ENCODE results near the gene TP53TG5. TPM values are rescaled to one million over a fixed set of nuclear protein-coding genes. Genes with fewer than 3 reads are reported as not detected.
A peak's percentile ranks its signal among the peaks of the same experiment; 100 is the strongest.

The TP53TG5 gene
- total RNA-seq, 1 donor from 2014 or later = 0.08 TPM

- no peak overlapping the region for H3K27ac Mint-ChIP-seq
Measured at GRCh38 chr20:45410887-45411286, 32.8 kb upstream of the TP53TG5 start.

GRCh38 chr20:45409521-45410272 lies 31.6 kb upstream of the TP53TG5 start:
- Mint-ChIP-seq H3K27ac (no peak overlapping the region), H3K4me3 (no peak overlapping the region), H3K36me3 (ENCODE audit: low read depth) (peaks cover 5% of the 10 kb centered on the region), H3K4me1 (ENCODE audit: low read depth) (peaks cover 18% of the 10 kb centered on the region), H3K9me3 (no peaks in the 10 kb centered on the region), H3K27me3 (ENCODE audit: insufficient read depth) (peaks cover 5% of the 10 kb centered on the region)
- no peak for DNase-seq (ENCODE audit: low spot score)
- intact Hi-C loops (cut with micrococcal nuclease) = loop anchor here (10.0 kb wide), 1 partner anchor 445 kb away; the partner anchor contains the start of genes STK4 and TOMM34

More at GRCh38 chr20:45410887-45411286, 32.8 kb upstream of the TP53TG5 start:
- H3K27me3 Mint-ChIP-seq (ENCODE audit: insufficient read depth) = no peaks in the 10 kb centered on the region
- no peak overlapping the region for H3K4me3 Mint-ChIP-seq
- H3K36me3 Mint-ChIP-seq (ENCODE audit: low read depth) = peaks cover 5% of the 10 kb centered on the region
- peaks cover 26% of the 10 kb centered on the region for H3K4me1 Mint-ChIP-seq (ENCODE audit: low read depth)
- DNase-seq (ENCODE audit: low spot score) = no peak
- no peaks in the 10 kb centered on the region for H3K9me3 Mint-ChIP-seq
- intact Hi-C loops (cut with micrococcal nuclease) = loop anchor here (10.0 kb wide), 1 partner anchor 446 kb away; the partner anchor contains the start of genes STK4 and TOMM34

GRCh38 chr20:45408646-45409213 lies 30.6 kb upstream of the TP53TG5 start:
- Mint-ChIP-seq H3K27ac (no peak overlapping the region), H3K27me3 (ENCODE audit: insufficient read depth) (peaks cover 12% of the 10 kb centered on the region), H3K4me1 (ENCODE audit: low read depth) (peaks cover 21% of the 10 kb centered on the region), H3K36me3 (ENCODE audit: low read depth) (peaks cover 5% of the 10 kb centered on the region), H3K9me3 (no peaks in the 10 kb centered on the region), H3K4me3 (peak overlapping the region; percentile 37)
- no peak for DNase-seq (ENCODE audit: low spot score)
- intact Hi-C loops (cut with micrococcal nuclease) = no loop called here

- Mint-ChIP-seq H3K36me3 (ENCODE audit: low read depth) (peaks cover 5% of the 10 kb centered on the region), H3K27ac (peak within 1 kb of the TSS; percentile 77), H3K27me3 (ENCODE audit: insufficient read depth) (peaks cover 13% of the 10 kb centered on the region), H3K4me3 (peak within 1 kb of the TSS; percentile 80), H3K4me1 (ENCODE audit: low read depth) (peaks cover 21% of the 10 kb centered on the region), H3K9me3 (no peaks in the 10 kb centered on the region)
- intact Hi-C loops (cut with micrococcal nuclease) = loop anchor here (1.0 to 2.0 kb wide), 3 partner anchors 8 to 45 kb away; partner anchors contain the start of genes PIGT and SYS1
- DNase-seq (ENCODE audit: low spot score) = no peak
Measured at GRCh38 chr20:45407783-45408645, 29.9 kb upstream of the TP53TG5 start, which contains the start of gene DBNDD2. DBNDD2 (plus strand) TSS chr20:45408289; CDS start chr20:45408468, 179 bp downstream.

- peaks cover 5% of the 10 kb centered on the region for H3K36me3 Mint-ChIP-seq (ENCODE audit: low read depth)
- H3K9me3 Mint-ChIP-seq = peaks cover 4% of the 10 kb centered on the region
- no peak for DNase-seq (ENCODE audit: low spot score)
- peak overlapping the region; percentile 80 for H3K4me3 Mint-ChIP-seq
- peaks cover 21% of the 10 kb centered on the region for H3K4me1 Mint-ChIP-seq (ENCODE audit: low read depth)
- H3K27me3 Mint-ChIP-seq (ENCODE audit: insufficient read depth) = peaks cover 13% of the 10 kb centered on the region
- H3K27ac Mint-ChIP-seq = peak overlapping the region; percentile 77
- intact Hi-C loops (cut with micrococcal nuclease) = loop anchor here (1.0 to 2.0 kb wide), 3 partner anchors 9 to 44 kb away; partner anchors contain the start of genes PIGT and SYS1
Measured at GRCh38 chr20:45407067-45407745, 29.1 kb upstream of the TP53TG5 start.

GRCh38 chr20:45406260-45407066 lies 28.3 kb upstream of the TP53TG5 start:
- intact Hi-C loops (cut with micrococcal nuclease) = loop anchor here (1.0 to 2.0 kb wide), 3 partner anchors 10 to 44 kb away; partner anchors contain the start of genes PIGT and SYS1
- Mint-ChIP-seq H3K36me3 (ENCODE audit: low read depth) (peaks cover 7% of the 10 kb centered on the region), H3K9me3 (peaks cover 11% of the 10 kb centered on the region), H3K4me1 (ENCODE audit: low read depth) (peaks cover 21% of the 10 kb centered on the region), H3K4me3 (peak overlapping the region; percentile 80), H3K27ac (peak overlapping the region; percentile 77), H3K27me3 (ENCODE audit: insufficient read depth) (peaks cover 13% of the 10 kb centered on the region)
- DNase-seq (ENCODE audit: low spot score) = peak; percentile 19

- intact Hi-C loops (cut with micrococcal nuclease) = loop anchor here (2.0 kb wide), 2 partner anchors 31 to 43 kb away; partner anchors contain the start of gene SYS1
- H3K27ac Mint-ChIP-seq = peak overlapping the region; percentile 59
Measured at GRCh38 chr20:45405571-45406259, 27.6 kb upstream of the TP53TG5 start.

GRCh38 chr20:45404438-45404837 lies 26.3 kb upstream of the TP53TG5 start:
- Mint-ChIP-seq H3K36me3 (ENCODE audit: low read depth) (peaks cover 11% of the 10 kb centered on the region), H3K27ac (peak overlapping the region; percentile 34), H3K27me3 (ENCODE audit: insufficient read depth) (peaks cover 13% of the 10 kb centered on the region), H3K9me3 (peaks cover 28% of the 10 kb centered on the region), H3K4me3 (peak overlapping the region; percentile 81), H3K4me1 (ENCODE audit: low read depth) (peaks cover 21% of the 10 kb centered on the region)
- intact Hi-C loops (cut with micrococcal nuclease) = no loop called here
- DNase-seq (ENCODE audit: low spot score) = no peak

More at GRCh38 chr20:45405571-45406259, 27.6 kb upstream of the TP53TG5 start:
- no peak for DNase-seq (ENCODE audit: low spot score)
- H3K27me3 Mint-ChIP-seq (ENCODE audit: insufficient read depth) = peaks cover 13% of the 10 kb centered on the region
- H3K4me1 Mint-ChIP-seq (ENCODE audit: low read depth) = peaks cover 21% of the 10 kb centered on the region
- peaks cover 6% of the 10 kb centered on the region for H3K36me3 Mint-ChIP-seq (ENCODE audit: low read depth)
- peak overlapping the region; percentile 81 for H3K4me3 Mint-ChIP-seq
- H3K9me3 Mint-ChIP-seq = peaks cover 16% of the 10 kb centered on the region

- H3K4me1 Mint-ChIP-seq (ENCODE audit: low read depth) = peaks cover 13% of the 10 kb centered on the region
- peaks cover 13% of the 10 kb centered on the region for H3K27me3 Mint-ChIP-seq (ENCODE audit: insufficient read depth)
- no peak for DNase-seq (ENCODE audit: low spot score)
- no peak overlapping the region for H3K4me3 Mint-ChIP-seq
- peaks cover 11% of the 10 kb centered on the region for H3K36me3 Mint-ChIP-seq (ENCODE audit: low read depth)
- peaks cover 35% of the 10 kb centered on the region for H3K9me3 Mint-ChIP-seq
- intact Hi-C loops (cut with micrococcal nuclease) = no loop called here
- no peak overlapping the region for H3K27ac Mint-ChIP-seq
Measured at GRCh38 chr20:45402946-45403345, 24.8 kb upstream of the TP53TG5 start.

GRCh38 chr20:45400346-45401031 lies 22.4 kb upstream of the TP53TG5 start:
- peaks cover 12% of the 10 kb centered on the region for H3K27me3 Mint-ChIP-seq (ENCODE audit: insufficient read depth)
- intact Hi-C loops (cut with micrococcal nuclease) = no loop called here
- peaks cover 35% of the 10 kb centered on the region for H3K9me3 Mint-ChIP-seq
- H3K27ac Mint-ChIP-seq = no peak overlapping the region
- H3K4me3 Mint-ChIP-seq = no peak overlapping the region
- peaks cover 11% of the 10 kb centered on the region for H3K36me3 Mint-ChIP-seq (ENCODE audit: low read depth)
- H3K4me1 Mint-ChIP-seq (ENCODE audit: low read depth) = peaks cover 6% of the 10 kb centered on the region
- DNase-seq (ENCODE audit: low spot score) = no peak

Data from activated T-helper 1 cell treated with anti-CD3 and anti-CD28 coated beads, Interleukin-12 subunit alpha, Interleukin-12 subunit beta, Interleukin-2, Interleukin-4 antibody, amounts not matched to agents 30 ng/mL and 10 ng/mL and 1 ng/mL, durations not matched to agents 14 hours and 24 hours and 36 hours (primary cell).